Sciatic nerve (tissue), 2 donors: ENCODE data around the gene RAB23. TPM values are rescaled to one million over a fixed set of nuclear protein-coding genes. Genes with fewer than 3 reads are reported as not detected.
A peak's percentile ranks its signal among the peaks of the same experiment; 100 is the strongest.

ENCODE experiments used
- ATAC-seq: fragments of 200-7000 bp; cut with Tn5 transposase; one replicate; pipeline ENCODE4 v1.9.1; 2020; ENCODE audit warnings: mild to moderate bottlenecking, moderate library complexity
- DNase-seq: peaks from one replicate; pipeline ENCODE4 v3.0.0-alpha.2; 2020; ENCODE audit warnings: low spot score
- intact Hi-C: fragments of 100-400 bp; cut with DNase I; formaldehyde crosslinking; loops from one replicate; pipeline ENCODE4 v1.14.2; 2022
- total RNA-seq: library from RNA; stranded (reverse); fragmentation: NEBNext Ultra II Directional; extraction: Animal tissue kit (Norgen Biotek cat#: 25700); gene quantifications from one replicate; pipeline ENCODE4 v1.2.1, GENCODE V29; 2021
- donor health status: DM: no; HTN: no; CAD: no.
- donor health status: DM: no; HTN: no; CAD: no.

Gene RAB23
- total RNA-seq: 28.4 TPM

GRCh38 chr6:57221936-57222742, at the start of gene RAB23:
Gene RAB23, minus strand, starts transcription at chr6:57222307. Its CDS starts 11,927 bp downstream, at chr6:57210380.
- ATAC-seq (peak; percentile 98), DNase-seq (peak; percentile 91)
- intact Hi-C loops: no loop called here

- DNase-seq: no peak
- intact Hi-C loops: no loop called here
- no peak for ATAC-seq
Observed at GRCh38 chr6:57268294-57268640, 46.2 kb upstream of the RAB23 start.

GRCh38 chr6:57267586-57268293, 45.6 kb upstream of the RAB23 start:
- ATAC-seq: peak; percentile 92
- intact Hi-C loops: no loop called here

DNA sequence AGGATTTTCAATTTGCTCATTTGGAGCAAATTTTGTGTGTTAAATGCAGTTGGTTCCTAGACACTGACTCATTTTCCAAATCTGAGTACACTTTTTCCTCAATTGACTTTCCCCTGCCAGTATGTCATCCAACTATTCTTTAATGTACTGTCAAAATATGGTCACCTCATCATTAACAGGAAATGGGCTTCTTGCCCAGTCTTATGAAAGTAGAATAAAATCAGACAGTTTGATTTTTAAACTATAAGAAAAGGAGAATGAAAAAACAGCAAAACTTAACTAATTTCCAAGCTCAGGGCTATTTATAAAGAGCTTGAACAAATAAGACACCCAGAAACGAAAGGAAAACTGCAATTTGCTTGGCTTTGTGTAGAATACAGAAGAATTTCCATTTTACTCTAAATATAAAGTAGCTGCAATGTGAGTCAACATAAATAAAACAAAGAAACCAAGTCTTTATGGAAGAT, 43.7 kb upstream of the RAB23 start:
- no peak for DNase-seq
- ATAC-seq: no peak
- intact Hi-C loops: no loop called here

More at GRCh38 chr6:57267586-57268293, 45.6 kb upstream of the RAB23 start:
- no peak for DNase-seq

- ATAC-seq: no peak
- intact Hi-C loops: no loop called here
- DNase-seq: no peak
Observed at GRCh38 chr6:57263739-57264138, 41.6 kb upstream of the RAB23 start.

- intact Hi-C loops: no loop called here
- DNase-seq: no peak
- ATAC-seq: peak; percentile 66
Observed at GRCh38 chr6:57262901-57263694, 41.0 kb upstream of the RAB23 start.

- DNase-seq (peak; percentile 72), ATAC-seq (peak; percentile 72)
- intact Hi-C loops: no loop called here
Observed at GRCh38 chr6:57262488-57262887, 40.4 kb upstream of the RAB23 start.

GRCh38 chr6:57261926-57262325, 39.8 kb upstream of the RAB23 start:
- DNase-seq (no peak), ATAC-seq (no peak)
- intact Hi-C loops: no loop called here

DNA sequence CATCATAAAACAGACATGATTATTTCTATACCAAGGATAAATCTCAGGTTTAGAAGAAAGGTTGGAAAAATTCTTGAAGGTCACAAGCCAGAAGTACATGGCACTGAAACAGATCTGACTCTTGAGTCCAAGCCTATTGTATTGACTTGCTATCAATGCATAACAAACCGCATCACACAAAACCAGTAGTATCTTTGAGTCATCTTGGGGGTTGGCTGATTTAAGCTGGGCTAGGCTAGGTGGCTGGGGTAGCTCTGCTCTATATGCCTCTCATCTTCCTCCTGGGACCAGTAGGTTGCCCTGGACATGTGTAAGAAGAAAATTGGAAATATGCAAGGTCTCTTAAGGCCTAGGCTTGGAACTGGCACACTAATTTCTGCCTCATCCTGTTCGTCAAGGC, 37.0 kb upstream of the RAB23 start:
- no peak for DNase-seq
- ATAC-seq: no peak
- intact Hi-C loops: no loop called here

GRCh38 chr6:57257911-57258541, 35.9 kb upstream of the RAB23 start:
- ATAC-seq: peak; percentile 88
- intact Hi-C loops: no loop called here
- DNase-seq: no peak

DNA sequence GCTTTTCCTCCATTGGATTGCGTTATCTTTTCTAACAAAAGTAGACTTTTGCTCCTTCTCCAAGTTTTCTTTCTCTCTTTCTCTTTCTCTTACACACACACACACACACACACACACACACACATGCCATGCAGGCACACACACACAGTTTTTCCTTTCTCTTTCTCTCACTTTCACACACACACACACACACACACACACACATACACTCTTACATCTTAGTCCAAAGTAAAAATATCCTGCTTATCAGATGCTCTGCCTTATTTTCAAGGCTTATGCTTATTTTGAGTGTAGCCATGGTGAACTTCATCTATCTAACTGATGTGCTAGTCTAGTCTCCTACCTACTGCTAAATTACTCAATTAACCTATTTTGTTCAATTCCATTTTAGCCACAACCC, 34.4 kb upstream of the RAB23 start:
- intact Hi-C loops: no loop called here
- ATAC-seq (no peak), DNase-seq (no peak)

GRCh38 chr6:57255451-57256169, 33.5 kb upstream of the RAB23 start:
- ATAC-seq (no peak), DNase-seq (no peak)
- intact Hi-C loops: no loop called here

GRCh38 chr6:57254055-57254717, 32.1 kb upstream of the RAB23 start:
- intact Hi-C loops: no loop called here
- ATAC-seq: no peak
- no peak for DNase-seq

GRCh38 chr6:57252975-57253374, 30.9 kb upstream of the RAB23 start:
- intact Hi-C loops: no loop called here
- ATAC-seq (peak; percentile 59), DNase-seq (no peak)

GRCh38 chr6:57252137-57252536, 30.0 kb upstream of the RAB23 start:
- intact Hi-C loops: no loop called here

GRCh38 chr6:57250348-57250747, 28.2 kb upstream of the RAB23 start:
- no peak for ATAC-seq
- DNase-seq: no peak
- intact Hi-C loops: no loop called here

More at GRCh38 chr6:57252137-57252536, 30.0 kb upstream of the RAB23 start:
- ATAC-seq (no peak), DNase-seq (no peak)

DNA sequence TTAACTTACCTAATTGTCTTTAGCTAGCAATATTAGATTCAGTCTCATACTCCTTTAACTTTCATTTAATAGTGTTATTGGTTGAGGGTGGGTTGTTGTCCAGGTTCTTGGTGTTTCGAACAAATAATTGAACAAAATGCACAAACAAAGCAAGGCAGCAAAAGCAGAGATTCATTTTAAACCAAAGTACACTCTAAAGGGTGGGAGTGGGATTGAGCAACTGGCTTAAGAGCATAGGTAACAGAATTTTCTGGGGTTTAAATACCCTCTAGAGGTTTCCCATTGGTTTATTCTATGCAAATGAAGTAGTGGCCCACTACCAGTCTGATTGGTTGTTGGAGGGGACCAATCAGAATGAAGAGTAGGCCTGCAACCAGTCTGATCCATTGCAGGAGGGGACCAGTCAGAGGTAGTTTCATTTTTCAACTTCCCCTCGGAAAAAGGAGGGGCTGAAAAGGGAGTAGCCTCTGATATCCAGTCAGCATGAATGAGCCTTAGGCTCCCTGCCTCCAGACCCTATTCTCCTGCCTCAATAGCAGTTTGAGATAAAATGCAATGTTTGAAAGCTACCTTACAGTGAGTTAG, 26.3 kb upstream of the RAB23 start:
- intact Hi-C loops: no loop called here
- ATAC-seq (no peak), DNase-seq (no peak)

DNA sequence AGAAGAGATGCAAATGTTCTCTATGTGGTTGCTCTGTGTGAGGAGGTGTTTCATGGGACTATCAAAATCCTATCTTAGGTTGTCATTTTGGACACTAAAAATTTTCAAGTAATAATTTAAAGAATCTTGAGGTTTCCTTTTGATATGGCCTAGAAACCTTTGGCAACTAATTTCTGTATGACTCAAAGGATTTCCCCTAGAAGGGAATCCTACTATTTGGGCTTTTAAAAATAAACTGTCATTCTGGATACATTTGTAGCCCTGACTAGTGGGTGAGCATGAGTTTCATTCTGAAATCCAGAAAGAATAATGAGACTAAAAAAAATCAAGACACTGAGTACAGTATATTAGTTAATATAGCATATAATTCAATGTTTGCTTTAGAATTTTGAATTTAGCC, 25.5 kb upstream of the RAB23 start:
- ATAC-seq (no peak), DNase-seq (no peak)
- intact Hi-C loops: no loop called here
